SK-N-SH treated with all-trans-retinoic acid at 6 μM for 48 hours (cell line): ENCODE results near the gene PDCD4.

Experiments used
- ATAC-seq: fragments of 200-7000 bp; cut with Tn5 transposase; 3 replicates; pipeline ENCODE4 v1.9.1; 2020; ENCODE audit warnings: mild to moderate bottlenecking, moderate library complexity
- ARNTL ChIP-seq: fragments of 450-650 bp; formaldehyde crosslinking; IDR thresholded peaks from 2 replicates; pipeline ENCODE4 v1.5.0; 2020; ENCODE audit warnings: low read depth, mild to moderate bottlenecking, moderate library complexity, borderline replicate concordance
- BACH2 ChIP-seq: fragments of 250-450 bp; sonication (Bioruptor Pico); IDR thresholded peaks from 2 replicates; pipeline ENCODE4 v1.9.0; 2021; ENCODE audit warnings: mild to moderate bottlenecking, borderline replicate concordance
- CSDC2 ChIP-seq: fragments of 250-450 bp; sonication (Bioruptor Pico); IDR thresholded peaks from 2 replicates; pipeline ENCODE4 v1.5.0; 2020; ENCODE audit warnings: mild to moderate bottlenecking, moderate library complexity
- ESRRG ChIP-seq: fragments of 250-450 bp; sonication (Bioruptor Pico); IDR thresholded peaks from 2 replicates; pipeline ENCODE4 v1.6.1; 2021; ENCODE audit warnings: mild to moderate bottlenecking
- GLIS3 ChIP-seq: fragments of 250-450 bp; sonication (Bioruptor Pico); IDR thresholded peaks from 2 replicates; pipeline ENCODE4 v1.5.0; 2020; ENCODE audit warnings: mild to moderate bottlenecking, moderate library complexity
- ISL1 ChIP-seq: fragments of 250-450 bp; sonication (Bioruptor Pico); IDR thresholded peaks from 2 replicates; pipeline ENCODE4 v2.1.2; 2022; ENCODE audit warnings: mild to moderate bottlenecking, moderate library complexity
- OSR1 ChIP-seq: fragments of 250-450 bp; sonication (Bioruptor Pico); IDR thresholded peaks from 2 replicates; pipeline ENCODE4 v1.8.0; 2022; ENCODE audit warnings: moderate library complexity, mild to moderate bottlenecking, inconsistent platforms
- POU6F1 ChIP-seq: fragments of 250-450 bp; sonication (Bioruptor Pico); IDR thresholded peaks from 2 replicates; pipeline ENCODE4 v1.8.0; 2021; ENCODE audit warnings: low read depth, mild to moderate bottlenecking, moderate library complexity, borderline replicate concordance
- PPARA ChIP-seq: fragments of 250-450 bp; sonication (Bioruptor Pico); IDR thresholded peaks from 2 replicates; pipeline ENCODE4 v1.5.0; 2020; ENCODE audit warnings: mild to moderate bottlenecking, borderline replicate concordance
- RARB ChIP-seq: fragments of 250-450 bp; sonication (Bioruptor Pico); IDR thresholded peaks from 2 replicates; pipeline ENCODE4 v1.8.0; 2021; ENCODE audit warnings: mild to moderate bottlenecking, moderate library complexity
- SNAI2 ChIP-seq: fragments of 250-450 bp; sonication (Bioruptor Pico); IDR thresholded peaks from 2 replicates; pipeline ENCODE4 v1.5.0; 2020; ENCODE audit warnings: mild to moderate bottlenecking, moderate library complexity
- TCF4 ChIP-seq: fragments of 250-450 bp; sonication (Bioruptor Pico); IDR thresholded peaks from 2 replicates; pipeline ENCODE4 v1.8.0; 2021; ENCODE audit warnings: mild to moderate bottlenecking, moderate library complexity, borderline replicate concordance
- TOX ChIP-seq: fragments of 250-450 bp; sonication (Bioruptor Pico); IDR thresholded peaks from 2 replicates; pipeline ENCODE4 v1.8.0; 2021; ENCODE audit warnings: mild to moderate bottlenecking, moderate library complexity, borderline replicate concordance
- TSHZ2 ChIP-seq: fragments of 250-450 bp; sonication (Bioruptor Pico); IDR thresholded peaks from 2 replicates; pipeline ENCODE4 v1.5.0; 2020; ENCODE audit warnings: mild to moderate bottlenecking, moderate library complexity
- ZFP3 ChIP-seq: fragments of 250-450 bp; sonication (Bioruptor Pico); IDR thresholded peaks from 2 replicates; pipeline ENCODE4 v1.5.0; 2020; ENCODE audit warnings: mild to moderate bottlenecking, moderate library complexity
- ZNF565 ChIP-seq: fragments of 450-650 bp; formaldehyde crosslinking; conservative IDR thresholded peaks from 2 replicates; pipeline ENCODE4 v1.5.0; 2020; ENCODE audit warnings: low read depth, mild to moderate bottlenecking, moderate library complexity
- ZNF70 ChIP-seq: fragments of 450-650 bp; formaldehyde crosslinking; IDR thresholded peaks from 2 replicates; pipeline ENCODE4 v1.5.0; 2020; ENCODE audit warnings: mild to moderate bottlenecking, moderate library complexity
- ZNF8 ChIP-seq: fragments of 450-650 bp; formaldehyde crosslinking; IDR thresholded peaks from 2 replicates; pipeline ENCODE4 v1.5.0; 2020; ENCODE audit warnings: mild to moderate bottlenecking, moderate library complexity
- TF ChIP-seq, protein P1 (sequence below): fragments of 250-450 bp; sonication (Bioruptor Pico); IDR thresholded peaks from 2 replicates; pipeline ENCODE4 v1.5.1; 2021; ENCODE audit warnings: mild to moderate bottlenecking, moderate library complexity
- TF ChIP-seq, protein P2 (sequence below): fragments of 250-450 bp; sonication (Bioruptor Pico); IDR thresholded peaks from 2 replicates; pipeline ENCODE4 v1.8.0; 2020; ENCODE audit warnings: mild to moderate bottlenecking, moderate library complexity, borderline replicate concordance

Gene PDCD4

GRCh38 chr10:110901954-110902819 is 30.5 kb downstream of the PDCD4 start:
- no peak for TF ChIP-seq BACH2
- peak; percentile 39; the same call in 1 of the 2 replicates for TF ChIP-seq ISL1 (CRISPR knock-in tag)
- ATAC-seq: peak; percentile 38

DNA sequence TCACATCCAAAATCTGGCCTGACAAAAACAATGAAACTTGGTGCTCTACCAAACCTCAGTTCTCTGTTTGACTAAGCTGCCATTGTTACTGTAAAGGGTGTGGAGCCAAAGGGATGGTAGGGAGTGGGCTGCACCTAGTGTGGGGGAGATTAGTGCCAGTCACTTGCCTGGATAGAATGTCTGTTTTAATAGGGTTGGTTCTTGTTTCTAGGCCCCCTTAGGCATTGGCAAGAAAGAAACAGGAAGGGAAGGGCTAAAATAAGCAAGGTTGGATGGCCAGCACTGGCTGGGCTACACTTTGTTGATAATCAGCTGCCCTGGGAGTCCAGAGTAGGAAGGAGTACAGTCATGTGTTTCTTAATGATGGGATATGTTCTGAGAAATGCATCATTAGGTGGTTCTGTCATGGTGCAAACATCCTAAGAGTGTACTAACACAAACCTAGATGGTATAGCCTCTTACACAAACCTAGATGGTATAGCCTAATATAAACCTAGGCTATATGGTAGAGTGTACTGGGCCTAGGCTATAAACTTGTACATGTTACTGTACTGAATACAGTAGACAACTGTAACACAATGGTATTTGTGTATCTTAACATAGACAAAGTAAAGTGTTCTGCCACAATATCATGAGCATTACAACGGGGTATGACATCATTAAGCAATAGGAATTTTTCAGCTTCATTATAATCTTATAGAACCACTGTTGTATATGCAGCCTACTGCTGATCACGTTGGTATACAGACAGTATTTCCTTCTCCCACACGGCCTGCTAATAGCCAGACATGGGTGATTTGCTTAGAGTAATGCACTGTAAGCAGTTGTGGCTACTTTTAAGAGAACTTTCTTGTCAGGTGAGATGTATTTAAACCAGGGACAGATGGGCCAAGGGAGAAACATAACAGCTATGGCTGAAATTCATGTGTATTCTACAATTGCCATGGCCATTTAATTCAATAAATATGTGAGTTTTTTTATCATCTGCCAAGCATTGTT is 31.9 kb downstream of the PDCD4 start:
- no peak; the same call in 2 of the 3 replicates for ATAC-seq
- TF ChIP-seq SNAI2 (no peak), TSHZ2 (CRISPR knock-in tag) (no peak), RARB (CRISPR knock-in tag) (no peak), BACH2 (no peak), GLIS3 (CRISPR knock-in tag) (no peak), OSR1 (CRISPR knock-in tag) (no peak), ZNF8 (CRISPR knock-in tag) (no peak), CSDC2 (no peak), ESRRG (no peak), ARNTL (CRISPR knock-in tag) (no peak), ZFP3 (CRISPR knock-in tag) (no peak), TCF4 (CRISPR knock-in tag) (no peak), TOX (CRISPR knock-in tag) (no peak), ZNF565 (CRISPR knock-in tag) (no peak), ISL1 (CRISPR knock-in tag) (no peak), PPARA (CRISPR knock-in tag) (no peak), ZNF70 (CRISPR knock-in tag) (no peak), POU6F1 (no peak)
- TF ChIP-seq, protein P1, sequence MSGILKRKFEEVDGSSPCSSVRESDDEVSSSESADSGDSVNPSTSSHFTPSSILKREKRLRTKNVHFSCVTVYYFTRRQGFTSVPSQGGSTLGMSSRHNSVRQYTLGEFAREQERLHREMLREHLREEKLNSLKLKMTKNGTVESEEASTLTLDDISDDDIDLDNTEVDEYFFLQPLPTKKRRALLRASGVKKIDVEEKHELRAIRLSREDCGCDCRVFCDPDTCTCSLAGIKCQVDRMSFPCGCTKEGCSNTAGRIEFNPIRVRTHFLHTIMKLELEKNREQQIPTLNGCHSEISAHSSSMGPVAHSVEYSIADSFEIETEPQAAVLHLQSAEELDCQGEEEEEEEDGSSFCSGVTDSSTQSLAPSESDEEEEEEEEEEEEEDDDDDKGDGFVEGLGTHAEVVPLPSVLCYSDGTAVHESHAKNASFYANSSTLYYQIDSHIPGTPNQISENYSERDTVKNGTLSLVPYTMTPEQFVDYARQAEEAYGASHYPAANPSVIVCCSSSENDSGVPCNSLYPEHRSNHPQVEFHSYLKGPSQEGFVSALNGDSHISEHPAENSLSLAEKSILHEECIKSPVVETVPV (CRISPR knock-in tag): no peak
- TF ChIP-seq, protein P2, sequence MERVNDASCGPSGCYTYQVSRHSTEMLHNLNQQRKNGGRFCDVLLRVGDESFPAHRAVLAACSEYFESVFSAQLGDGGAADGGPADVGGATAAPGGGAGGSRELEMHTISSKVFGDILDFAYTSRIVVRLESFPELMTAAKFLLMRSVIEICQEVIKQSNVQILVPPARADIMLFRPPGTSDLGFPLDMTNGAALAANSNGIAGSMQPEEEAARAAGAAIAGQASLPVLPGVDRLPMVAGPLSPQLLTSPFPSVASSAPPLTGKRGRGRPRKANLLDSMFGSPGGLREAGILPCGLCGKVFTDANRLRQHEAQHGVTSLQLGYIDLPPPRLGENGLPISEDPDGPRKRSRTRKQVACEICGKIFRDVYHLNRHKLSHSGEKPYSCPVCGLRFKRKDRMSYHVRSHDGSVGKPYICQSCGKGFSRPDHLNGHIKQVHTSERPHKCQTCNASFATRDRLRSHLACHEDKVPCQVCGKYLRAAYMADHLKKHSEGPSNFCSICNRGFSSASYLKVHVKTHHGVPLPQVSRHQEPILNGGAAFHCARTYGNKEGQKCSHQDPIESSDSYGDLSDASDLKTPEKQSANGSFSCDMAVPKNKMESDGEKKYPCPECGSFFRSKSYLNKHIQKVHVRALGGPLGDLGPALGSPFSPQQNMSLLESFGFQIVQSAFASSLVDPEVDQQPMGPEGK: no peak

DNA sequence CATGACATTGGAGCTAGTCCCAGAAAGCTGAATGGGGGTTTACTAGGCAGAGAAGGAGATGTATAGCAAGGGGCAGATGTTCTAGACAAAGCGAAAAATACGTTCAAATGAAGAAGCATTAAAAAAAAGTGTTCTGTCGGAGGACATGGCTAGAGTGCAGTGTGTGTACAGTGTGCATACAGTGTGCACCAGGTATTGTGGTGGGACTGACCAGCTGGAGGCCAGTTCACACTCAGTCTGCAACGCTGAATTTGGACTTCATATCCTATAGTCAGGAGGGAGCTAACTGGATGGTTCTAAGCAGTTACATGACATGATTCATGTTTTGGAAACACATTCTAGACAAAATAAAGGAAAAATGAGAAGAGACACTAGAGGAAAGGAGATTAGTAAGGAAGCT is 38.4 kb downstream of the PDCD4 start:
- no peak for TF ChIP-seq TSHZ2 (CRISPR knock-in tag)
- TF ChIP-seq OSR1 (CRISPR knock-in tag): no peak
- TF ChIP-seq ZNF565 (CRISPR knock-in tag): no peak
- TF ChIP-seq, protein P1 (CRISPR knock-in tag): no peak
- no peak for TF ChIP-seq ARNTL (CRISPR knock-in tag)
- TF ChIP-seq TOX (CRISPR knock-in tag): no peak
- TF ChIP-seq ZNF8 (CRISPR knock-in tag): no peak
- TF ChIP-seq, all 23 proteins: peak for 0
- ATAC-seq: no peak
